Muscle of back (tissue), 11 donors: Measurements from ENCODE around the gene AHSG. TPM values are rescaled to one million over a fixed set of nuclear protein-coding genes. Genes with fewer than 3 reads are reported as not detected.

Experiments
- DNase-seq, 3 donors: peaks; one replicate each; pipeline versions ENCODE4 v3.0.0 to v3.0.0-alpha.2; 2013
- polyA plus RNA-seq, 10 donors: library from polyadenylated mRNA; unstranded; fragments of 120-200 nt; gene quantifications; one replicate each; pipeline ENCODE4 v1.2.1, GENCODE V29; 2013; ENCODE audit not compliant: insufficient read length in 10 of 10

AHSG gene
- polyA plus RNA-seq, 10 donors, result 0.16 to 9.2 (median 0.17) TPM; not detected in 5

DNA sequence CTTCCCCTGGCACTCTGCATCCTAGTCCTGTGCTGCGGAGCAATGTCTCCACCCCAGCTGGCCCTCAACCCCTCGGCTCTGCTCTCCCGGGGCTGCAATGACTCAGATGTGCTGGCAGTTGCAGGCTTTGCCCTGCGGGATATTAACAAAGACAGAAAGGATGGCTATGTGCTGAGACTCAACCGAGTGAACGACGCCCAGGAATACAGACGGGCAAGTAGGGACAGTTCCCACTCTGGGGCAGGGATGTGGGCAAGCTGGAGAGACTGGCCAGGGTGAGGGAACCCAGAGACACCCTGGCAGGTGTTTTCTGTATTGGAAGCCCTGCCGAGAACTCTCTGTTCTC is 27.6 kb downstream of the AHSG start:
- DNase-seq, result no peak

DNA sequence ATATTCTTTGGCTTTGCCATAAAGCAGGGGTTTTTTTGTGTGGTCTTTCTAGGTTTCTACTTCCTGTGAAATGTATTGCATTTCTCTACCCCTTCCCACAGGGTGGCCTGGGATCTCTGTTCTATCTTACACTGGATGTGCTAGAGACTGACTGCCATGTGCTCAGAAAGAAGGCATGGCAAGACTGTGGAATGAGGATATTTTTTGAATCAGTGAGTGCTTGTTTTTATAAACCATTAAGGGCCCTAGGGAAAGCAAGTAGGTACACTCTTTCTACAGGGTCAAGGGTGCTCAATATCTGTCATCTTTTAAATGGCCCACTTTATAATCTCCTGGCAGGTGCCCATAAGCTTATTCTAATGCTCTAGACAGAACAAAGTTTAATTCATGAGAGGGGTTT is 28.1 kb downstream of the AHSG start:
- DNase-seq, result no peak

DNA sequence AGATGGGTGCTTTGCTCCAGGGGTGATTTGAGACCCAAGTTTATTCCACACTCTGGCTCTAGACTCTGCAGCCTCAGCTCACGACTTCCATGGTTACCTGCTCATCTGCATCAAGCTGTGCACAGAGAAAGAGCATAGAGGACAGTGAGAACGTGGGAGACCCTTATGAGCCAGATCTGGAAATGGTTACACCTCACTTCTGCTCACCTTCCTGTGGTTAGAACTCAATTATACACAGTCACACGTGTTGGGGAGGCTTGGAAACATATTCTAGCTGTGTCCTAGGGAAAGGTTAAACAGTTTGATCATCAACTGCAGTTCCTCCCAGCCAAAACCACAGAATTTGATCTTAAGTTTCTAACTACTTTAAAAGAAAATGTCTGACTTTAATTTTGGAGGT is 29.2 kb downstream of the AHSG start:
- no peak for DNase-seq

DNA sequence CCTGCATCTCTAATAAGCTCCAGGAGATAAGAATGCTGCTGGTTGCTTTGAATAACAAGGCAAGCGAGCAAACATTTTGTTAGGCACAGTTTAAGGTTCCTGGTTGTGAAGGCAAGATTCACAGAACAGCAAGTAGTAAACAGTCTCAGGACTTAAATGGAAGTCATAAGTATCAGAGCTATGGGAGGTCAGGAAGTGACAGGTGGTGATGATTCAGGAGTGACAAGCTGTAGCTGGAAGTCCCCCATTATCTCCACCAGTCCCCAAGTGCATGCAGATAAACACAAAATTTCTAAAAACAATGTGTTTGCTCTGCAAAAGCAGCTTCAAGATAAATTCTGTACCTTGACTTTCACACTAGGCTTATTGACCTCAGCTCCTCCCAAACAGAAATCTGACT is 30.6 kb downstream of the AHSG start:
- DNase-seq, result no peak

DNA sequence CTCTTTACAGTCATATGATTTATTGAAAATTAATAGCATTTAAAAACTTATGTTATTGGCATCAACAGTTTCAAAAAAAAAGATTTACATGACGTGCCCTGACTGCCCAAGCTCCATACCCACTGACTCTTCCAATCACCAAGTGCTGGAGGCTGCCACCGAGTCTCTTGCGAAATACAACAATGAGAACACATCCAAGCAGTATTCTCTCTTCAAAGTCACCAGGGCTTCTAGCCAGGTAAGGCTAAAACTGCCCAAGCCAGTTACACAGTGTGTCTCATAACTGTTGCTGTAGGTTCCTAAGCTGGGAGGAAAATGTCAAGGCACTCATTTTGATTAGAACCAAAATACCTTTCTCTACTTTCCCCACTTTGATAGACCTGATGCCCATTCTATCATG is 31.8 kb downstream of the AHSG start:
- no peak for DNase-seq

DNA sequence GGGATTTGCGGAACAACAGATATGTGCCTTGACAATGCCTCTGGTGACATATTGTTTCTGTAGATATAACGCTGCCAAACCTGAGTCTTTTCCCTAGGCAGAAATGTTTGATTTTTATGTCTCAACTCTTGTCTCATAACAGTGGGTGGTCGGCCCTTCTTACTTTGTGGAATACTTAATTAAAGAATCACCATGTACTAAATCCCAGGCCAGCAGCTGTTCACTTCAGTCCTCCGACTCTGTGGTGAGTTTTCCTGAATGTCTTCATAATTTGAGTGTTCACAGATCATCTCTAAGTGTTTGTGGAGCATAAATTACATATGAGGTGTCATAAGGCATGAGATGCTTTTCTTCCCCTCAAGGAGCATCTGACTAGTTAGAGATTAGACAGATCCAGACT is 33.2 kb downstream of the AHSG start:
- no peak for DNase-seq

DNA sequence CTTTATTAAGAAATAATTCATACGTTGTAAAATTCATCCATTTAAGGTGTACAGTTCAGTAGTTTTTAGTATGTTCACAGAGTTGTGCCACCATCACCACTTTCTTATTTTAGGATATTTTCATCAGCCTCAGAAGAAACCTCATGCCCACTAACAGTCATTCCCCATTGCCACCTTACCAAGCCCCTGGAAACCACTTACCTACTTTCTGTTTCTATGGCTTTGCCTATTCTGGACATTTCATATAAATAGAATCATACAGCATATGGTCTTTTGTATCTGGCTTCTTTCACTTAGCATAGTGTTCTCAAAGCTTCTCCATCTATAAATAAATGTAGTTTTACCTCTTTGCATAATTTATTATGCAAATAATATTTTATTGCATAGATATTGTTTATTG is 34.0 kb downstream of the AHSG start:
- no peak for DNase-seq

DNA sequence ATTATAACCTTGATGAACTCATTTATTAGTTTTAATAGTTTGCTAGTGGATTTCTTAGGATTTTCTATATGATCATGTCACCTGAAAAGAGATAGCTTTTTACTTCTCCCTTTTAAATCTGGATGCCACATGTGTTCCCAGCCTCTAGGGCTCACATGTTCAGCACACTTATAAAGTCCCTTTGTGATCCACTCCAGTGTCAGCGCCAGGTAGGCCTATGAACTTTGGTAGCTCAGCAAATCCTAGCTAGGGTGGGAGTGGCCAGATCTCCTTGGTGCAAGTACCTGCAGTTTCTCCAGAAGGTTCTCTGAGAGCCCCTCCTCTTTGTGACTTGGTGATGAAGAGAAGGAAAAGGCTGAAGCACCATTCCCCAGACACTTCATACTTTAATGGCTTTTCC is 36.0 kb downstream of the AHSG start:
- no peak for DNase-seq

DNA sequence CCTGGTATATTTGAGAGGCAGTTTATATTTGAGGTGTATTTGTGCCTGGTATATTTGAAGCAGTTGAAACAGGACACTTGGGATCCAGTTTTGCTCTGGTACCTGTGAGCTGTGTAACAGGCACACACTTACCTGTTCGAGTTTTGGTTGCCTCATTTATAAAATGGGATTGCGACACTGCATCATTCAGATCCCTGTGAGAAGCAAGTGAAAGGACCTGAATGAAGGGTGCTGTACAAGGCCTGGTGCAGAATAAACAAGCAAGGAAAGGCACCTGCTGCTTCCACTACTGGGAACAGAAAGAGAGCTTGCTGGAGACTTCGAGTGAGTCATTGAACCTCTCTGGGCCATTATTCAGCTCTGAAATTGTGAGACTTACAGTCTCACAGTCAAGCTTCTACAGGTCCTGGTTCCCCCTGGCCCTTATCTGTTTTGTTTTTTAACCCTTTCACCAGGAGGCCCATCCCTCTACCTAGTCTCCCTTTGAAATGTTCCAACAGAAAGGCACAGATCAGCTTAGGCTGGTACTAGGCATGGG is 38.9 kb downstream of the AHSG start:
- no peak for DNase-seq

DNA sequence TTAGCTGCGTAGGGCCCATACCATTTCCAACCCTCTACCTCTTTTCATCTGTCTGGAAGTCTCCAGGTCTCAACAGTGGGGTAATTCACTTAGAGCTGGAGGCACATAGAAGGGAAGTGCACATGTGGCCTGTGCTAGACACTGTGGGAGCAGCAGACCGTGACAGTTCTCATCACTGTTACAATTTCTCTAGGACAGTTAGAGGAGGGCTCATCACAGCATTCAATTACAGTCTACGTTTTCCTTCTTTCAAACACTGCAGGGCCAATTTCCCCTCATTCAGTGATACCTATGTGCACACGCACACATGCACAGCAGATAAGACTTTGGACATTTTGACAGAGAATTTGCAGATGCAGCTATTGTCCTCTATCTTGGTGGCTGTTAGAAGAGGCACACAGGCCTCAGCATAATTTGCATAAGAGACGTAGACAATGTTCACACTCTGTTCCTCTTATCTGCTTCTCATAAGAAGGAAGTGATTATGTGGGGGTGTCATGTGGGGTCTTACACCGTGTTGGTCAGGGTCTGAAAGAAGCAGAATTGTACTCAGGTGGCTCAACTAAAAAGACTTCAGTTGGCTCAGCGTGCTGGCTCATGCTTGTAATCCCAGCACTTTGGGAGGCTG is 40.3 kb downstream of the AHSG start:
- no peak for DNase-seq

DNA sequence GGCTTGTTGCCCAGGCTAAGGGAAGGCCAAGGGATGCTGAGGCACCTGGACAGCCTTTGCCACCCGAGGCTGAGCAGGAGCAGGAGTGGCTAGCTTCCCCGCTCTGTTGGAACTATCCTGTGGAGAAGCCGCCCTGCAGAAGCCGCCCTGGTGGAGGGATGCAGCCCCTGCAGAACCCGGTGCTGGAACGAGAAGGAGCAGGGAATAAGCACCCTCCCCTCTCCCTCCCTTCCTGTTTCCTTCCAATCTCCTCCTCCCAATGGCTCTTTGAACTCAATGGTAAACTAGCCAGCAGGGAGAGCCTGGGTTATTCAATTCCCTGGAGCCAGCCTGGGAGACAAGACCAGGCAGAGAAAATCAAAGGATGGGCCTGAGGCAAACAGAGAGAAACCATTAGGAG is 41.1 kb downstream of the AHSG start:
- DNase-seq, result no peak

DNA sequence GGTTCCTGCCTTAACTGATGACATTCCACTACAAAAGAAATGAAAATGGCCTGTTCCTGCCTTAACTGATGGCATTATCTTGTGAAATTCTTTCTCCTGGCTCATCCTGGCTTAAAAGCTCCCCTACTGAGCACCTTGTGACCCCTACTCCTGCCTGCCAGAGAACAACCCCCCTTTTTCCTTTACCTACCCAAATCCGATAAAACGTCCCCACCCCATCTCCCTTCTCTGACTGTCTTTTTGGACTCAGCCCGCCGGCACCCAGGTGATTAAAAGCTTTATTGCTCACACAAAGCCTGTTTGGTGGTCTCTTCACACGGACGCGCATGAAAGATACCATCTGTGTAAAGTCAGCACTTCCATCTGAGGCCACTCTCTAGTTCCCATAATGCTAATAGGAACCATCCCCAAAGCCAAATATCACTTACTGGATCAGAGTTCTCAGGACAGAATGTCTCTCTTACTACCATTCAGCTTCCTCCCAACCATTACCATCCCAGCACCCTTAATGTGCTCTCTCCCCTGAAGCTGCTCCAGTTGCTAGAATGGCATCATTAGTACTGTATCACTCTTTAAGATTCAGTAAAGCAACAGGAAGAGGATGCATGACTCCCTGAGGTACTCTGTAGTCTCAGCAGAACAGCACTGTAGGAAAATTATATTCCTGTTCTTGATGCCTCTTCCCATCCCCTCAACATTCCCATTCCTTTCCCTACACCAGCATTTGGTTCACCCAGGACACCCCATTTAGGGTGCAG is 50.7 kb downstream of the AHSG start:
- no peak for DNase-seq

DNA sequence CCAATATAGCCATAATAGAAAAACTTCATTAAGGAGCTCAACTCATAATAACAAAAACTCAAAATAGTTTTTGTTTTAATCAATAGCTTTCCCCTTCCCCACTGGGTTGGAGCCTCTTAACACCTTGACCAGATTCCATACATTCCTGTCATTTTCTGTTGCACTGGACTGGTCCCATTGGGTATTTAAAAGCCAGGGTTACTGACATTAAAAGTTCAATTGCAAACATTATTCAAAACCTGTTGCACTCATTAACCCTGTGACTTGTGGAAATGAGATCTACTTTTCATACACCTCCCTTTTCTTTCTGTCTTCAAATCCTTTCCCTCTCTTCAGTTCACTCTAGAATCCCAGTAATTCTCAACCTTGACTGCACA is 51.2 kb downstream of the AHSG start:
- DNase-seq, result no peak

DNA sequence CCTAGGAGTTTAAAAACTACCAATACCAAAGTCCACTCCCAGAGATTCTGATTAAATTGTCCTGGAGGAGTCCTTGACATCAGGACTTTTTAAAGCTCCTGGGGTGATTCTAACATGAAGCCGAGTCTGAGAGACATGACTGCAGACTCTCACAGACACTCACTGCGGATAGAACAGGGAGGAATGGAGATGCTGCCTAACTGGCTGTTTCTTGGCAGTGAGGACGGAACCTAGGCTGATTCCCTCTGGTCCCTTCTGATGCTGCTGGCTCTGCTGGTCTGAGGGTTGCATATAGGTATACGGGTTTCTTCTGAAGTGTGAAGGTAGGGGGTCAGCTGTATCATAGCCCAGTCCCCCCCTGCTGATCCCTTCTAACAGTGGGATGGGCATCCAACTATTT is 51.6 kb downstream of the AHSG start:
- DNase-seq, result no peak

DNA sequence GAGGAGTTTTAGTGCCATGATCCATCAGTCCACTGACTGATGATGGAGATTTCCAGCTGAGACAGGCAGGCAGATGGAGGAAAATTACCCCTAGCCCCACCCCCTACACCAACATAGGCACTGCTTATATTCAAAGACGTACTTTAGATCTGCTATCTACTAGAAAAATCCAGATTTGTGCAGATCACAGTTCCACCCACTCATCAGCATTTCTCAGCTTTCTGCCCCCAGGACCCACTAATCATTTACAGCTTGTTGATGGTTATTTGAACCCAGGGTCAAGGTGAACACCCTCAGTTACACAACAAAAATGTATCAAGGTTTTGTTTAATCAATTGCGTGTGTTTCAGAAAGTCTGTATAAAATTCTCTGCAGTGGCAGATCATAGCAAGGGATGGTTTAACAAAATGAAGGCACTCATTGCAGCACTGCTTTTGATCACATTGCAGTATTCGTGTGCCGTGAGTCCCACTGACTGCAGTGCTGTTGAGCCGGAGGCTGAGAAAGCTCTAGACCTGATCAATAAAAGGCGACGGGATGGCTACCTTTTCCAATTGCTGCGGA is 52.8 kb downstream of the AHSG start, which contains the start of gene HRG:
TSS of gene HRG (plus strand) at position 390 of the 564 bp plus-strand sequence. CDS start at position 408, 18 bp downstream.
- DNase-seq, result no peak

DNA sequence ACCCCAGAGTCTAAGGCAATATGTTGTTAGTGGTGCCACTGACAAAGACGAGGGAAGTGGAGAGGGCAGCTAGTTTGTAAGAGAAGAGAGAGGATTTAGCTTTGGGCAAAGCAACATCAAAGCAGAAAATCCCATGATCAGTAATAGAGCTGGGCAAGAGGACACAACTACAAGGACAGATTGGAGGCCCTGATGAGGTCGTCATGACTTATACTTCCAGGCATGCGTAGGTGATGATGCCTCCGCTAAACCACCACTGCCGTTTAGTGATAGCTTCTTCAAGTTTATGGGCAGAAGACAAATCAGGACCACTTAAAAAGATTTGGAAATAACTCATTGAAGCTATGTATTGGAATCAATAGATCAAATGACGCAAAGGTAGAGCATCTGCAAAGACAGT is 55.6 kb downstream of the AHSG start:
- no peak for DNase-seq

DNA sequence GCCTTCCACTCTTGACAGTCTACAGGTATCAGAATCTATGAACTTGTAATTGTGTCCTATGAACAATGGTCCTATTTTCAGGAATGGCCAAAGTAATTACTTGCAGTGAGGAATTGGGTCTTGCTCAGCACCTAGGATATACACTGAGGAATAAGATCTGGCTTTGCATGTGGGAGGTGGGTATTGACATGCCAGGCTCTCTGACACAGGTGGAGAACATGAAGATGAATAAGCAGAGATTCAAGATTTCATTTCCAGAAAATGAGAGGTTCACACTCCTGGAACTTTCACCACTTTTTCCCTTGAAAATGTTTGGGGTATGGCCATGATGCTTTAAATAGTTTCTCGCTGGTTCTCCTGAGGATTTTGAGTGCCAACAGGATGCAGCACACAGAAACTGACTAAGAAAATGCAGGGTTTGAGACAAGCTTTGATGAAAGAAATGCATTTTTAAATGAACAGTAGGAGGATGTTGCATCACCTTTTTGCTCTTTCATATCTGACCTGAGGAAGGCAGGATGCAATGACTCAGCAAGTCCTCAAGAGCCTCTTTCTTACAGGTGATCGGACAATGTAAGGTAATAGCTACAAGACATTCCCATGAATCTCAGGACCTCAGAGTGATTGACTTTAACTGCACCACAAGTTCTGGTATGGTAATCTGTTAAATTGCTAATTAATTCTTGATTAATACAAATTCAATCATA is 56.7 kb downstream of the AHSG start:
- DNase-seq, result no peak

DNA sequence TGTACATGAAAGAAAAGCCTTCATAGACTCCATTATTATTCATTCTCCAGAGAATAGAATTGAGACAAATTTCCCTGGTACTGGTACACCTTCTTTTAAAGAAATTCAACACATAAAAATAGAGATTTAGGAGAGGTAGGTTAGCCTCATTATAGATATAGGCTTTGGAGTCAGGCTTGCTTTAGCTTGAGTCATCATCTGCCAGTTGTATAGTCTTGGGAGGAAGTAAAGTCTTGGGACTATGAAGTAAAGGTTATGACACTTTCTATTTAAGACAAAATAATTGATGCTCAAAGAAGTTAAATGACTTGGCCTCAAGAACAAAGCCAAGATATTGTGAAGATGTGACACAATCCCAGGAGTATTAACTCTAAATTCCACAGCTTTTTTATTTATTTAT is 57.3 kb downstream of the AHSG start:
- no peak for DNase-seq
